Measurements from ENCODE around the gene FLCN.

Gene FLCN

GRCh38 chr17:17253406-17253805 is 16.4 kb upstream of the FLCN start:
- no peak for DNase-seq (ENCODE audit: low spot score)
- CTCF ChIA-PET: interaction anchor here (0.6 kb wide), 1 partner anchor 731 kb away, joined by 4 read pairs; no protein-coding TSS in a partner anchor
- H3K27ac ChIP-seq: no peak overlapping the region
- POLR2A ChIA-PET (ENCODE audit: low non-redundant PET): no interaction called here
- TF ChIP-seq CTCF (conservative IDR thresholded peaks at IDR 0.05; ENCODE audit: low read depth): no peak

DNA sequence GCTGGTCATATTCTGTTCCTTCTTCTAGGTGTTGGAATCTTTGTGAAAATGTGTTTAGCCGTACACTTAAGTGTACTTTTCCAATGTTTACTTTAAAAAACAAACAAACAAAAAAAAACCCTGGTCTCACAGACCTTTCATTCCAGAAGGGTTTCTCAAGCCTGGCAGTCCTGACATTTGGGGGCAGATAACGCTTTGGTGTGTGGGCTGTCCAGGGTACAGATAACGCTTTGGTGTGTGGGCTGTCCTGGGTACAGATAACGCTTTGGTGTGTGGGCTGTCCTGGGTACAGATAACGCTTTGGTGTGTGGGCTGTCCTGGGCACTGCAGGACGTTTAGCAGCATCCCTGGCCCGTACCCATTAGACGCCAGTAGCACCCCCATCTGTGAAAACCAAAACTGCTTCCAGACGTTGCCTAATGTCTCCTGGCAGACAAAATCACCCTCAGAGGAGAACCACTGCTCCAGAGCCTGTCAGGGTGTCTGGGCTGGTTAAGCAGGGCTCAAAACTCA is 15.2 kb upstream of the FLCN start:
- POLR2A ChIA-PET (ENCODE audit: low non-redundant PET): no interaction called here
- no peak for TF ChIP-seq CTCF (conservative IDR thresholded peaks at IDR 0.05; ENCODE audit: low read depth)
- no peak overlapping the region for H3K27ac ChIP-seq
- CTCF ChIA-PET: no interaction called here
- DNase-seq (ENCODE audit: low spot score): no peak

DNA sequence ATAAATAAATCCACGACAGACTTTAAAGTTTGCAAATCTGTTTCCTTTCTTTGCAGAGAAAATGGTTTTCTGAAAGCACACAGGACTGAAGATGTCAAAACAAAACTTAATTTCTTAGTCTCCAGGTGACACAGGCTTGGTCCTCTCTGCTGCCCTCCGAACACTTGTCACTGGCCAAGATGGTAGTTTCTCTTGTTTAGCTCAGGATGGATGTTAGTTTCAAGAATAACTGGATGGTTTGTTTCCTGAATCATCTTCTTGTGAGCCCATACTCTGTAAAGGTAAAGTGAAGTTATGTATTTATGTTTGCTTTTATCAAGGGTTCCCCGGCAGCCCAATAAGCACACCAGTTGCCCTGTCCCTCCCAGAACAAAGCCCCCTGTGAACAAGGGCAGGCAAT is 9.9 kb upstream of the FLCN start:
- ChIA-PET CTCF (no interaction called here), POLR2A (ENCODE audit: low non-redundant PET) (no interaction called here)
- DNase-seq (ENCODE audit: low spot score): no peak
- TF ChIP-seq CTCF (conservative IDR thresholded peaks at IDR 0.05; ENCODE audit: low read depth): no peak
- no peak overlapping the region for H3K27ac ChIP-seq

DNA sequence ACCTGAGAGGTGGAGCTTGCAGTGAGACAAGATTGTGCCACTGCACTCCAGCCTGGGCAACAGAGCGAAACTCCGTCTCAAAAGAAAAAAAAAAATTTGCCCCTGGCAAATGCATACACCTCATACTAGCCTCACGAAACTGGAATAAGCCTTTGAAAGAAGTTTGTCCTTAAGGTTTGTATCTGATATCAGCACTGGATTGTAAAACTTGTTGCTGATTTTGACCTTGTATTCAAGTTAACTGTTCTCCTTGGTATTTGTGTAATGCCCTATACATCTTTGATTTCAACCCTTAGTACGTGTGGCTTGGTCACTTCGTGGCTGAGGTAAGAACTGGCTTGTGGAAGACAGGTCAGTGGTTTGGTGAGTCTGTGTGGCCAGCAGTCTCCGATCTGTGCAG is 6.2 kb upstream of the FLCN start:
- H3K27ac ChIP-seq: no peak overlapping the region
- DNase-seq (ENCODE audit: low spot score): no peak
- ChIA-PET POLR2A (ENCODE audit: low non-redundant PET) (no interaction called here), CTCF (no interaction called here)
- no peak for TF ChIP-seq CTCF (conservative IDR thresholded peaks at IDR 0.05; ENCODE audit: low read depth)

- ChIA-PET POLR2A (ENCODE audit: low non-redundant PET) (no interaction called here), CTCF (no interaction called here)
- no peak for DNase-seq (ENCODE audit: low spot score)
- no peak for TF ChIP-seq CTCF (conservative IDR thresholded peaks at IDR 0.05; ENCODE audit: low read depth)
- no peak overlapping the region for H3K27ac ChIP-seq
Observed at GRCh38 chr17:17242246-17242645, 5.3 kb upstream of the FLCN start.

DNA sequence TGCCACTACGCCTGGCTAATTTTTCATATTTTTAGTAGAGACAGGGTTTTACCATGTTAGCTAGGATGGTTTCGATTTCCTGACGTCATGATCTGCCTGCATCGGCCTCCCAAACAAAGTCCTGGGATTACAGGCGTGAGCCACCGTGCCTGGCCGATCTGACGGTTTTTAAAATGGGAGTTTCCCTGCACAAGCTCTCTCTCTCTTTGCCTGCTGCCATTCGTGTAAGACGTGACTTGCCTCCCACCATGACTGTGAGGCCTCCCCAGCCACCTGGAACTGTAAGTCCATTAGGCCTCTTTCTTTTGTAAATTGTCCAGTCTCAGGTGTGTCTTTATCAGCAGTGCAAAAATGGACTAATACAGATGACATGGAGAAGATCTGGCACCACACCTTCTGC is 4.7 kb upstream of the FLCN start:
- H3K27ac ChIP-seq: no peak overlapping the region
- no peak for DNase-seq (ENCODE audit: low spot score)
- ChIA-PET CTCF (no interaction called here), POLR2A (ENCODE audit: low non-redundant PET) (no interaction called here)
- no peak for TF ChIP-seq CTCF (conservative IDR thresholded peaks at IDR 0.05; ENCODE audit: low read depth)

GRCh38 chr17:17239832-17240231 is 2.9 kb upstream of the FLCN start:
- POLR2A ChIA-PET (ENCODE audit: low non-redundant PET): no interaction called here
- DNase-seq (ENCODE audit: low spot score): no peak
- CTCF ChIA-PET: no interaction called here
- no peak overlapping the region for H3K27ac ChIP-seq
- no peak for TF ChIP-seq CTCF (conservative IDR thresholded peaks at IDR 0.05; ENCODE audit: low read depth)
